Measurements from ENCODE around the gene MC1R. TPM values are rescaled to one million over a fixed set of nuclear protein-coding genes. Genes with fewer than 3 reads are reported as not detected.
A peak's percentile ranks its signal among the peaks of the same experiment; 100 is the strongest.
"Not testable (repeated sequence)": the region's sequence is repeated elsewhere in the genome, so short reads cannot be mapped to it uniquely, and the experiment has no call there.

Gene MC1R
- total RNA-seq, result 1 to 10 TPM; 2.7 to 5.4 TPM
- long read RNA-seq, donor 1, partial matches to known transcripts, result 0 of 2 reads
- long read RNA-seq, donor 1, other reads (novel, unspliced or antisense), result 0 of 2 reads
- long read RNA-seq, donor 2, partial matches to known transcripts, result 0 of 2 reads
- long read RNA-seq, donor 2, other reads (novel, unspliced or antisense), result 0 of 2 reads

- intact Hi-C loops (cut with DNase I), result no loop called here
- DNase-seq (ENCODE audit: low spot score), result peak; percentile 85
These were observed at the start of gene MC1R for GRCh38 chr16:89918453-89919347. Gene MC1R (plus strand): TSS chr16:89918862. CDS start chr16:89919259, 397 bp downstream.

DNA sequence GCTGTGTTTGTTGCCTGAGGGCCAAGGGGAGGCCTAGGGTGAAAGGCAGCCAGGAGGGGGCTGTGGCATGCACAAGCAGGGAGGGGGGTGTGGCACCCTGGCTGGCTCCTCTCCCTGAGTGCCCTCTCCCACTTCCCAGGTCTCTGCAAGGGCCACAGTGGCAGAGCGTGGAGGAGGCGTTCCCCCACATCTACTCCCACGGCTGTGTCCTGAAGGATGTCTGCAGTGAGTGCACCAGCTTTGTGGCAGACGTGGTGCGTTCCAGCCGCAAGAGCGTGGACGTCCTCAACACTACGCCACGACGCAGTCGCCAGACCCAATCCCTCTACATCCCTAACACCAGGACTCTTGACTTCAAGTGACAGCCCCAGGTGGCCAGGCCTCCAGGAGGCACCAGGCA, 48.8 kb upstream of the MC1R start:
- DNase-seq (ENCODE audit: low spot score), result no peak
- intact Hi-C loops (cut with DNase I), result no loop called here

GRCh38 chr16:89870440-89870839, 48.2 kb upstream of the MC1R start:
- intact Hi-C loops (cut with DNase I), result no loop called here
- no peak for DNase-seq (ENCODE audit: low spot score)

DNA sequence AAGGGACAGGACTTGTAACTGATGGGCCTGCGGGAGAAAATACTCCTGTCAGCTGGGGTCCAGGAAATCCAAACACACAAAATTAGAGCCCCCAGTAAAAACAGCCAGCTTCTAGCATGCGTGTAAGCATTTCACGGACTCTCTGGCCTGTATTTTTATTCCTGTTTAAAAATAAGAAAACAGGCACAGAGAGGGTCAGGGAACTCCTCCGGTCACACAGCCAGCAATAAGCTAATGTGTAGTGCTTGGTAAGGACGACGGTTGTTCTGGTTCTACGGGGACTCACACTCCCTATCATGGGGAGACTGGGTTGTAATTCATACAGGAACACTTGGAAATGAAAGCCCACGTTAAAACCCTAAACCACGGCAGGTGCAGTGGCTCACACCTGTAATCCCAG, 46.8 kb upstream of the MC1R start:
- no peak for DNase-seq (ENCODE audit: low spot score)
- intact Hi-C loops (cut with DNase I), result no loop called here

DNA sequence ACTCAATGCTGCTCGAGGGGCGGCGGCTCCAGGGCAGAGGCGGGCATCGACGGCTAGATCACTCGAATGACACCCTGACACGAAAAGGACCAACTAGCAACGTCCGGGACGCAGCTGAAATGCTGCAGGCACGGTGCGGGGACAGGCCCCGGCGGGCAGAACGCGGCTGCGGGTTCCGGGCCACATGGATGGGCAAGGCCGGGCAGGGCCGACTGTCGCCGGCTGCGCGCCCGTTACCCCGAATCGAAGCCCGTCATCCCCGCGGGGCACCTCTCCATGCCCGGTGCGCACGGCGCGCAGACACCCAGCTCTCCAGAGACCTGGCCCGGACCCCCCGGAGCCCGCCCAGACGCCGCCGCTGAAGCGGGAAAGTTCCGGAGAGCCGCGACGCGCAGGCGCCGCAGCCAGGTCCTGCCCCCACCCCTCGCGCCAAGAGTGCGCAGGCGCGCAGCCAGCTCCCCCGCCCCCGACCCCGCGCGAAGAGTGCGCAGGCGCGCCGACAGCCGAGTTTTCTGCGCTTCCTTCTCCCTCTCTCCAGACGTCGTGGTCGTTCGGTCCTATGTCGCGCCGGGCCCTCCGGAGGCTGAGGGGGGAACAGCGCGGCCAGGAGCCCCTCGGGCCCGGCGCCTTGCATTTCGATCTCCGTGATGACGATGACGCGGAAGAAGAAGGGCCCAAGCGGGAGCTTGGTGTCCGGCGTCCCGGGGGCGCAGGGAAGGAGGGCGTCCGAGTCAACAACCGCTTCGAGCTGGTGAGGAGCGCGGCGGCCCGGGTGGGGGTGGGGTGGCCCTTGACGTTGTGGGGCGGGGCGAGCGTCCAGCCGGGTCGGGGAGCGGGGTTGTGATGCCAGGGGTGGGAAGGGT, 45.3 kb upstream of the MC1R start, which contains the start of gene TCF25:
TSS of gene TCF25 (plus strand) at position 484 of the 863 bp plus-strand sequence. CDS start at position 560, 76 bp downstream.
- peak; percentile 96 for DNase-seq (ENCODE audit: low spot score)
- intact Hi-C loops (cut with DNase I), result no loop called here

GRCh38 chr16:89873972-89874689, 44.5 kb upstream of the MC1R start:
- intact Hi-C loops (cut with DNase I), result no loop called here
- peak; percentile 99 for DNase-seq (ENCODE audit: low spot score)

DNA sequence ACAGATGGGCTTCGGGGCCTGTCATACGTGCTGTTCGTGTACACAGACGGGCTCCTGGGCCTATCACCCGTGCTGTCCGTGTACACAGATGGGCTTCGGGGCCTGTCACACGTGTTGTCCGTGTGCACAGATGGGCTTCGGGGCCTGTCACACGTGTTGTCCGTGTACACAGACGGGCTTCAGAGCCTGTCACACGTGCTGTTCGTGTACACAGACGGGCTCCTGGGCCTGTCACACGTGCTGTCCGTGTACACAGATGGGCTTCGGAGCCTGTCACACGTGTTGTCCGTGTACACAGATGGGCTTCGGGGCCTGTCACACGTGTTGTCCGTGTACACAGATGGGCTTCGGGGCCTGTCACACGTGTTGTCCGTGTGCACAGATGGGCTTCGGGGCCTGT, 39.5 kb upstream of the MC1R start:
- intact Hi-C loops (cut with DNase I); DNase-seq (ENCODE audit: low spot score): not testable (repeated sequence)

GRCh38 chr16:89880477-89881367, 37.9 kb upstream of the MC1R start:
- intact Hi-C loops (cut with DNase I), result no loop called here
- DNase-seq (ENCODE audit: low spot score), result no peak

DNA sequence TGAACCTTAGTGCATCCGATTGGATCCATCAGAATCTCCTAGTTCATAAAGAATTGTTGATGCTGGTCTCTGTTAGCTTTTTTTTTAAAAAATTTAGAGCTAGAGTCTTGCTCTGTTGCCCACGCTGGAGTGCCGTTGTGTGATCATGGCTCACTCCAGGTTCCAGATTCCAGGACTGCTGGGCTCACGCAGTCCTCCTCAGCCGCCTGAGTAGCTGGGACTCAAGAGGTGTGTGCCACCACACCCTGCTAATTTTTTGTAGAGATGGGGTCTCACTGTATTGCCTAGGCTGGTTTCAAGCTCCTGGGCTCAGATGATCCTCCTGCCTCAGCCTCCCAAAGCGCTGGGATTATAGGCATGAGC, 37.3 kb upstream of the MC1R start:
- no peak for DNase-seq (ENCODE audit: low spot score)
- intact Hi-C loops (cut with DNase I), result no loop called here

DNA sequence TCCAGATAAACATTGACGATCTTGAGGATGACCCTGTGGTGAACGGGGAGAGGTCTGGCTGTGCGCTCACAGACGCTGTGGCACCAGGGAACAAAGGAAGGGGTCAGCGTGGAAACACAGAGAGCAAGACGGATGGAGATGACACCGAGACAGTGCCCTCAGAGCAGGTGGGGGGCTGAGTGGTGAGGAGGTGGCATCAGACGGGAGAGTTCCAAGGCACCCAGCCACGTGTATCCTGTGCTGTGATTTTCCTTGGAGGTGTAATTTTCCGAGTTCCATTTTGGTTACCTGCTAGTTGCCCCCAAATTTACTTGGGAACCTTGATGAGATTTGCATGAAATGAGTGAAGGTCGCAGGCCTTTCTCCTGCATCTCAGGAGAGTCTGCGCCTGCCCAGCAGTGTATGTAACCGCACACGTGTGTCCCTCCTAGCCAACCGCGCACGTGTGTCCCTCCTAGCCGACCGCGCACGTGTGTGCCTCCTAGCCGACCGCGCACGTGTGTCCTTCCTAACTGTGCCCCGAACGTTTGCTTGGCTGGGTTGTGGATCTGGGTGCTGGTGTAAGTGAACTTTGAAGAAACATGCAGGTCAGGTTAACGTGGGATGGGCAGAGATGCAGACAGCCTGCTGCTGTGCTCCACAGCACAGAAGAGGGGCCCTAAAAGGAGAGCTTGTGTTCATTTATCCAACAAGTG, 35.2 kb upstream of the MC1R start:
- intact Hi-C loops (cut with DNase I), result no loop called here
- DNase-seq (ENCODE audit: low spot score), result no peak

- intact Hi-C loops (cut with DNase I), result no loop called here
- no peak for DNase-seq (ENCODE audit: low spot score)
These were observed 34.6 kb upstream of the MC1R start for GRCh38 chr16:89884041-89884421.

- intact Hi-C loops (cut with DNase I), result no loop called here
These were observed 31.4 kb upstream of the MC1R start for GRCh38 chr16:89887243-89887642.

GRCh38 chr16:89890200-89890599, 28.5 kb upstream of the MC1R start:
- intact Hi-C loops (cut with DNase I), result no loop called here
- no peak for DNase-seq (ENCODE audit: low spot score)

More at GRCh38 chr16:89887243-89887642, 31.4 kb upstream of the MC1R start:
- DNase-seq (ENCODE audit: low spot score), result no peak

GRCh38 chr16:89890886-89891657, 27.6 kb upstream of the MC1R start:
- no peak for DNase-seq (ENCODE audit: low spot score)
- intact Hi-C loops (cut with DNase I), result no loop called here

GRCh38 chr16:89892055-89892630, 26.5 kb upstream of the MC1R start:
- DNase-seq (ENCODE audit: low spot score), result no peak
- intact Hi-C loops (cut with DNase I), result no loop called here

- no peak for DNase-seq (ENCODE audit: low spot score)
- intact Hi-C loops (cut with DNase I), result no loop called here
These were observed 26.0 kb upstream of the MC1R start for GRCh38 chr16:89892635-89893034.
